Measurements from ENCODE around the gene SERPINB5.

SERPINB5 gene

GRCh38 chr18:63534615-63535014, 57.9 kb downstream of the SERPINB5 start:
- no peak for DNase-seq

- DNase-seq: no peak
Observed at GRCh38 chr18:63539904-63540510, 63.2 kb downstream of the SERPINB5 start.

- DNase-seq: no peak
Observed at GRCh38 chr18:63542069-63542468, 65.3 kb downstream of the SERPINB5 start, which contains the start of gene SERPINB12. TSS of gene SERPINB12 (plus strand) at chr18:63542369. CDS start at chr18:63556160, 13,791 bp downstream.

GRCh38 chr18:63544017-63544416, 67.3 kb downstream of the SERPINB5 start:
- no peak for DNase-seq

GRCh38 chr18:63545000-63545399, 68.2 kb downstream of the SERPINB5 start:
- no peak for DNase-seq

- DNase-seq: no peak
Observed at GRCh38 chr18:63550068-63550467, 73.3 kb downstream of the SERPINB5 start.

- no peak for DNase-seq
Observed at GRCh38 chr18:63551769-63552168, 75.0 kb downstream of the SERPINB5 start.

GRCh38 chr18:63552581-63552980, 75.8 kb downstream of the SERPINB5 start:
- no peak for DNase-seq

- no peak for DNase-seq
Observed at GRCh38 chr18:63553081-63553480, 76.3 kb downstream of the SERPINB5 start.
